GM12891 (cell line): ENCODE measurements around the gene TP73.

Experiments
- PAX5 ChIP-seq: IDR thresholded peaks from 2 replicates; pipeline ENCODE4 v1.6.1; 2011; ENCODE audit warnings: low read length, moderate library complexity, mild to moderate bottlenecking; ENCODE audit not compliant: insufficient read depth, severe bottlenecking
- POLR2A ChIP-seq: IDR thresholded peaks from 2 replicates; pipeline ENCODE4 v1.6.1; 2011; ENCODE audit warnings: low read depth, low read length, control low read depth
- POLR2AphosphoS5 ChIP-seq: IDR thresholded peaks from 2 replicates; pipeline ENCODE4 v1.6.1; 2011; ENCODE audit warnings: low read depth, low read length, control low read depth
- POU2F2 ChIP-seq: IDR thresholded peaks from 2 replicates; pipeline ENCODE4 v1.6.1; 2011; ENCODE audit warnings: low read depth, mild to moderate bottlenecking, control low read depth, low read length, moderate library complexity
- SPI1 ChIP-seq: IDR thresholded peaks from 2 replicates; pipeline ENCODE4 v1.6.1; 2011; ENCODE audit warnings: low read depth, low read length, control low read depth
- TAF1 ChIP-seq: IDR thresholded peaks from 2 replicates; pipeline ENCODE4 v1.6.1; 2011; ENCODE audit warnings: low read depth, low read length, control low read depth

GRCh38 chr1:3699596-3699995, 47.3 kb downstream of the TP73 start:
- TF ChIP-seq POLR2A (no peak), POLR2AphosphoS5 (no peak), TAF1 (no peak), SPI1 (no peak), PAX5 (no peak), POU2F2 (no peak)
